SW480 (cell line): ENCODE results near the gene SLC25A25.

Experiments used
- DNase-seq: peaks from one replicate; pipeline ENCODE4 v3.0.0-alpha.2; 2016; ENCODE audit warnings: low spot score

The SLC25A25 gene

GRCh38 chr9:128145536-128145935 is 77.5 kb downstream of the SLC25A25 start:
- no peak for DNase-seq

GRCh38 chr9:128145951-128146351 is 77.9 kb downstream of the SLC25A25 start:
- DNase-seq, result no peak

- DNase-seq, result no peak
These were observed 78.6 kb downstream of the SLC25A25 start for GRCh38 chr9:128146591-128147120.

GRCh38 chr9:128148509-128149000 is 80.5 kb downstream of the SLC25A25 start:
- no peak for DNase-seq

GRCh38 chr9:128149001-128149701 is 81.1 kb downstream of the SLC25A25 start, which contains the start of gene LCN2:
Gene LCN2, plus strand, starts transcription at chr9:128149453. Its CDS starts 73 bp downstream, at chr9:128149526.
- DNase-seq, result peak; percentile 88

- DNase-seq, result no peak
These were observed 82.0 kb downstream of the SLC25A25 start for GRCh38 chr9:128149951-128150593.

GRCh38 chr9:128150594-128151308 is 82.7 kb downstream of the SLC25A25 start:
- peak; percentile 36 for DNase-seq

- DNase-seq, result no peak
These were observed 83.5 kb downstream of the SLC25A25 start for GRCh38 chr9:128151309-128152132.

GRCh38 chr9:128152133-128153059 is 84.4 kb downstream of the SLC25A25 start:
- no peak for DNase-seq

- no peak for DNase-seq
These were observed 85.3 kb downstream of the SLC25A25 start for GRCh38 chr9:128153060-128153946.

GRCh38 chr9:128153947-128154695 is 86.1 kb downstream of the SLC25A25 start:
- DNase-seq, result no peak

- DNase-seq, result no peak
These were observed 87.9 kb downstream of the SLC25A25 start for GRCh38 chr9:128155736-128156500.
